ENCODE results near the gene ANKS6. TPM values are rescaled to one million over a fixed set of nuclear protein-coding genes. Genes with fewer than 3 reads are reported as not detected.

ANKS6 gene
- total RNA-seq, 1 donor from 2014 or later = 16.6 TPM

DNA sequence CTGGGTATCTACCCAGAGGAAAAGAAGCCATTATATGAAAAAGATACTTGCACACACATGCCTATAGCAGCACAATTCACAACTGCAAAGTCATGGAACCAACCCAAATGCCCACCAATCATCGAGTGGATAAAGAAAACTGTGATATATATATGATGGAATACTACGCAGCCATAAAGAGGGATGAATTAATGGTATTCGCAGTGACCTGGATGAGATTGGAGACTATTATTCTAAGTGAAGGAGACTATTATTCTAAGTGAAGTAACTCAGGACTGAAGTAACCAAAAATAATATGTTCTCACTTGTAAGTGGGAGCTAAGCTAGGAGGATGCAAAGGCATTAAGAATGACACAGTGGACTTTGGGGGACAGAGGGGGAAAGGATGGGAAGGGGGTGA, 57.6 kb downstream of the ANKS6 start:
- H3K36me3 Mint-ChIP-seq (ENCODE audit: unreplicated experiment) = peaks cover 30% of the 10 kb centered on the region
- H3K27ac Mint-ChIP-seq (ENCODE audit: unreplicated experiment) = no peak overlapping the region
- TF ChIP-seq, protein P1, sequence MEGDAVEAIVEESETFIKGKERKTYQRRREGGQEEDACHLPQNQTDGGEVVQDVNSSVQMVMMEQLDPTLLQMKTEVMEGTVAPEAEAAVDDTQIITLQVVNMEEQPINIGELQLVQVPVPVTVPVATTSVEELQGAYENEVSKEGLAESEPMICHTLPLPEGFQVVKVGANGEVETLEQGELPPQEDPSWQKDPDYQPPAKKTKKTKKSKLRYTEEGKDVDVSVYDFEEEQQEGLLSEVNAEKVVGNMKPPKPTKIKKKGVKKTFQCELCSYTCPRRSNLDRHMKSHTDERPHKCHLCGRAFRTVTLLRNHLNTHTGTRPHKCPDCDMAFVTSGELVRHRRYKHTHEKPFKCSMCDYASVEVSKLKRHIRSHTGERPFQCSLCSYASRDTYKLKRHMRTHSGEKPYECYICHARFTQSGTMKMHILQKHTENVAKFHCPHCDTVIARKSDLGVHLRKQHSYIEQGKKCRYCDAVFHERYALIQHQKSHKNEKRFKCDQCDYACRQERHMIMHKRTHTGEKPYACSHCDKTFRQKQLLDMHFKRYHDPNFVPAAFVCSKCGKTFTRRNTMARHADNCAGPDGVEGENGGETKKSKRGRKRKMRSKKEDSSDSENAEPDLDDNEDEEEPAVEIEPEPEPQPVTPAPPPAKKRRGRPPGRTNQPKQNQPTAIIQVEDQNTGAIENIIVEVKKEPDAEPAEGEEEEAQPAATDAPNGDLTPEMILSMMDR (IDR thresholded peaks at IDR 0.05) = no peak
- peaks cover 17% of the 10 kb centered on the region for H3K9me3 Mint-ChIP-seq (ENCODE audit: unreplicated experiment)
- no peak overlapping the region for H3K4me3 Mint-ChIP-seq (ENCODE audit: unreplicated experiment)
- H3K4me1 Mint-ChIP-seq (ENCODE audit: unreplicated experiment) = no peaks in the 10 kb centered on the region
- no peaks in the 10 kb centered on the region for H3K27me3 Mint-ChIP-seq (ENCODE audit: unreplicated experiment)
- DNase-seq (ENCODE audit: extremely low spot score, unreplicated experiment) = no peak

- Mint-ChIP-seq H3K27me3 (ENCODE audit: unreplicated experiment) (no peaks in the 10 kb centered on the region), H3K27ac (ENCODE audit: unreplicated experiment) (no peak overlapping the region), H3K9me3 (ENCODE audit: unreplicated experiment) (peaks cover 17% of the 10 kb centered on the region), H3K36me3 (ENCODE audit: unreplicated experiment) (peaks cover 30% of the 10 kb centered on the region), H3K4me3 (ENCODE audit: unreplicated experiment) (no peak overlapping the region), H3K4me1 (ENCODE audit: unreplicated experiment) (no peaks in the 10 kb centered on the region)
- TF ChIP-seq, protein P1 (IDR thresholded peaks at IDR 0.05) = no peak
- DNase-seq (ENCODE audit: extremely low spot score, unreplicated experiment) = no peak
Observed at GRCh38 chr9:98736226-98736625, 60.1 kb downstream of the ANKS6 start.

DNA sequence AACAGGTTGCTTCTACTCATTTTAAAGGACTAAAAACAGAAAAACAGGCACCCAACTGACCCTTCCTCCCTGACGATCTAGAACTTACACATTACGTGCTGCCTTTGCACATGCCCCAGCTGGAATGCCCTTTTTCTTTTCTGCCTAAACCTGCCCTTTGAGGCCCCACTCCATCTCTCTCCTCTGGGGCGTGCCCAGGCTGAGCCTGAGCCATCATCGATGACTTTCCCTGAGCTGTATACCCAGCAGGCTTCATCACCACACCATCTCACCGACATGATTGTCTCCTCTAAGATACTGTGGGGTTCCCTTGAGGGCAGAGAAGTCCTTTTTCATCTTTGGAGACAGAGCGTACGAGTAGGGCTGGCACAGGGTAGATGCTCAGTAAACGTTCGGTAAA, 63.6 kb downstream of the ANKS6 start:
- Mint-ChIP-seq H3K4me1 (ENCODE audit: unreplicated experiment) (no peaks in the 10 kb centered on the region), H3K4me3 (ENCODE audit: unreplicated experiment) (no peak overlapping the region), H3K27me3 (ENCODE audit: unreplicated experiment) (no peaks in the 10 kb centered on the region), H3K27ac (ENCODE audit: unreplicated experiment) (no peak overlapping the region), H3K36me3 (ENCODE audit: unreplicated experiment) (peaks cover 17% of the 10 kb centered on the region), H3K9me3 (ENCODE audit: unreplicated experiment) (peaks cover 5% of the 10 kb centered on the region)
- DNase-seq (ENCODE audit: extremely low spot score, unreplicated experiment) = no peak
- TF ChIP-seq, protein P1 (IDR thresholded peaks at IDR 0.05) = no peak

GRCh38 chr9:98732091-98732490, 64.3 kb downstream of the ANKS6 start:
- DNase-seq (ENCODE audit: extremely low spot score, unreplicated experiment) = no peak
- Mint-ChIP-seq H3K4me3 (ENCODE audit: unreplicated experiment) (no peak overlapping the region), H3K36me3 (ENCODE audit: unreplicated experiment) (peaks cover 10% of the 10 kb centered on the region), H3K27ac (ENCODE audit: unreplicated experiment) (no peak overlapping the region), H3K9me3 (ENCODE audit: unreplicated experiment) (no peaks in the 10 kb centered on the region), H3K27me3 (ENCODE audit: unreplicated experiment) (peaks cover under 1% of the 10 kb centered on the region), H3K4me1 (ENCODE audit: unreplicated experiment) (no peaks in the 10 kb centered on the region)
- TF ChIP-seq, protein P1 (IDR thresholded peaks at IDR 0.05) = no peak

- H3K36me3 Mint-ChIP-seq (ENCODE audit: unreplicated experiment) = peaks cover 4% of the 10 kb centered on the region
- H3K4me1 Mint-ChIP-seq (ENCODE audit: unreplicated experiment) = no peaks in the 10 kb centered on the region
- no peak overlapping the region for H3K27ac Mint-ChIP-seq (ENCODE audit: unreplicated experiment)
- no peak for DNase-seq (ENCODE audit: extremely low spot score, unreplicated experiment)
- no peaks in the 10 kb centered on the region for H3K9me3 Mint-ChIP-seq (ENCODE audit: unreplicated experiment)
- H3K27me3 Mint-ChIP-seq (ENCODE audit: unreplicated experiment) = peaks cover 4% of the 10 kb centered on the region
- no peak overlapping the region for H3K4me3 Mint-ChIP-seq (ENCODE audit: unreplicated experiment)
- TF ChIP-seq, protein P1 (IDR thresholded peaks at IDR 0.05) = no peak
Observed at GRCh38 chr9:98730871-98731270, 65.5 kb downstream of the ANKS6 start.
